HEK293 (cell line): ENCODE measurements around the gene MALAT1.

Experiments
- CTCF ChIA-PET: fragments of 350-600 bp; formaldehyde crosslinking; extraction: SDS; loops from one replicate; lab custom pipeline; 2021; ENCODE audit warnings: antibody characterized with exemption; lab: Yijun Ruan, JAX
- POLR2A ChIA-PET: fragments of 300-600 bp; formaldehyde crosslinking; extraction: SDS; loops from one replicate; lab custom pipeline; 2020; ENCODE audit warnings: antibody characterized with exemption, inconsistent platforms; lab: Yijun Ruan, JAX
- H3K27ac ChIP-seq: fragments of 200-500 bp; sonication (Bioruptor generic); 2 replicates; pipeline ENCODE4 v1.5.1; 2014; ENCODE audit warnings: low read depth, low read length, control low read depth, inconsistent platforms; ENCODE audit errors: extremely low read depth
- H3K36me3 ChIP-seq, 2 experiments: fragments of 200-500 bp in 1 of 2; sonication (Bioruptor generic) in 1 of 2; 1 replicate in 1 of 2; 2 replicates in 1 of 2; pipeline ENCODE4 v1.5.1; 2014 to 2017; ENCODE audit warnings: inconsistent platforms in 2 of 2, low read length in 2 of 2; ENCODE audit not compliant: control insufficient read depth in 2 of 2, insufficient read depth in 1 of 2
- H3K4me1 ChIP-seq: fragments of 200-500 bp; sonication (Bioruptor generic); 2 replicates; pipeline ENCODE4 v1.5.1; 2014; ENCODE audit warnings: mild to moderate bottlenecking, low read length, inconsistent platforms; ENCODE audit not compliant: control insufficient read depth, insufficient read depth
- H3K4me3 ChIP-seq: 2 replicates; pipeline ENCODE4 v1.5.1; 2011; ENCODE audit warnings: low read depth, mild to moderate bottlenecking, control low read depth, low read length, moderate library complexity
- H3K9me3 ChIP-seq: fragments of 200-500 bp; sonication (Bioruptor generic); 2 replicates; pipeline ENCODE4 v1.5.1; 2014; ENCODE audit warnings: low read depth, low read length, inconsistent platforms; ENCODE audit not compliant: control insufficient read depth, insufficient read depth
- ATF2 ChIP-seq: fragments of 450-650 bp; formaldehyde crosslinking; IDR thresholded peaks from 2 replicates; pipeline ENCODE4 v1.5.1; 2016; ENCODE audit warnings: missing biosample characterization, missing genetic modification characterization, low read depth
- CTCF ChIP-seq: fragments of 450-650 bp; formaldehyde crosslinking; IDR thresholded peaks from 2 replicates; pipeline ENCODE4 v1.5.1; 2016; ENCODE audit warnings: missing biosample characterization, missing genetic modification characterization
- ELK4 ChIP-seq: IDR thresholded peaks from 2 replicates; pipeline ENCODE4 v1.6.1; 2011; ENCODE audit warnings: mild to moderate bottlenecking, low read depth, low read length, borderline replicate concordance
- PRDM10 ChIP-seq: fragments of 450-650 bp; formaldehyde crosslinking; IDR thresholded peaks from 2 replicates; pipeline ENCODE4 v1.5.1; 2016; ENCODE audit warnings: missing biosample characterization, missing genetic modification characterization
- SP7 ChIP-seq: fragments of 450-650 bp; formaldehyde crosslinking; IDR thresholded peaks from 2 replicates; pipeline ENCODE4 v1.5.1; 2016; ENCODE audit warnings: missing biosample characterization, missing genetic modification characterization
- YY2 ChIP-seq: fragments of 450-650 bp; formaldehyde crosslinking; IDR thresholded peaks from 2 replicates; pipeline ENCODE4 v1.5.1; 2016; ENCODE audit warnings: missing biosample characterization, missing genetic modification characterization
- ZNF10 ChIP-seq: fragments of 450-650 bp; formaldehyde crosslinking; IDR thresholded peaks from 2 replicates; pipeline ENCODE4 v1.5.1; 2017; ENCODE audit warnings: missing biosample characterization, missing genetic modification characterization
- ZNF140 ChIP-seq: fragments of 450-650 bp; formaldehyde crosslinking; IDR thresholded peaks from 2 replicates; pipeline ENCODE4 v1.5.1; 2016; ENCODE audit warnings: missing biosample characterization, missing genetic modification characterization
- ZNF16 ChIP-seq: fragments of 450-650 bp; formaldehyde crosslinking; IDR thresholded peaks from 2 replicates; pipeline ENCODE4 v1.5.1; 2016; ENCODE audit warnings: low read depth, missing biosample characterization, missing genetic modification characterization
- ZNF175 ChIP-seq: fragments of 450-650 bp; formaldehyde crosslinking; IDR thresholded peaks from 2 replicates; pipeline ENCODE4 v1.5.1; 2016; ENCODE audit warnings: missing biosample characterization, missing genetic modification characterization
- ZNF26 ChIP-seq: fragments of 450-650 bp; formaldehyde crosslinking; IDR thresholded peaks from 2 replicates; pipeline ENCODE4 v1.5.1; 2016; ENCODE audit warnings: missing biosample characterization, missing genetic modification characterization
- ZNF354C ChIP-seq: fragments of 450-650 bp; formaldehyde crosslinking; IDR thresholded peaks from 2 replicates; pipeline ENCODE4 v1.5.1; 2016; ENCODE audit warnings: missing biosample characterization, missing genetic modification characterization, low read depth, borderline replicate concordance
- ZNF398 ChIP-seq: fragments of 450-650 bp; formaldehyde crosslinking; IDR thresholded peaks from 2 replicates; pipeline ENCODE4 v1.5.1; 2017; ENCODE audit warnings: missing biosample characterization, missing genetic modification characterization
- ZNF521 ChIP-seq: fragments of 450-650 bp; formaldehyde crosslinking; IDR thresholded peaks from 2 replicates; pipeline ENCODE4 v1.5.1; 2017; ENCODE audit warnings: missing biosample characterization, mild to moderate bottlenecking, missing genetic modification characterization
- ZNF529 ChIP-seq: fragments of 450-650 bp; formaldehyde crosslinking; IDR thresholded peaks from 2 replicates; pipeline ENCODE4 v1.5.1; 2017; ENCODE audit warnings: missing genetic modification characterization, missing biosample characterization; ENCODE audit not compliant: insufficient replicate concordance
- ZNF530 ChIP-seq: fragments of 450-650 bp; formaldehyde crosslinking; IDR thresholded peaks from 2 replicates; pipeline ENCODE4 v1.5.1; 2016; ENCODE audit warnings: low read depth, missing biosample characterization, missing genetic modification characterization
- ZNF548 ChIP-seq: fragments of 450-650 bp; formaldehyde crosslinking; IDR thresholded peaks from 2 replicates; pipeline ENCODE4 v1.5.1; 2016; ENCODE audit warnings: missing biosample characterization, missing genetic modification characterization
- ZNF580 ChIP-seq: fragments of 450-650 bp; formaldehyde crosslinking; IDR thresholded peaks from 2 replicates; pipeline ENCODE4 v1.5.1; 2016; ENCODE audit warnings: missing biosample characterization, missing genetic modification characterization
- ZNF837 ChIP-seq: fragments of 450-650 bp; formaldehyde crosslinking; IDR thresholded peaks from 2 replicates; pipeline ENCODE4 v1.5.1; 2016; ENCODE audit warnings: missing biosample characterization, missing genetic modification characterization
- ZSCAN5A ChIP-seq: fragments of 450-650 bp; formaldehyde crosslinking; IDR thresholded peaks from 2 replicates; pipeline ENCODE4 v1.5.1; 2016; ENCODE audit warnings: missing biosample characterization, missing genetic modification characterization

Gene MALAT1

GRCh38 chr11:65479184-65480145, 19.4 kb upstream of the MALAT1 start (continued):
- TF ChIP-seq PRDM10 (peak; percentile 94), CTCF (tag by site-specific recombination) (peak; percentile 43; the same call in 1 of the 2 replicates)
- TF ChIP-seq, all 188 proteins: peak for 15

- no peak overlapping the region for H3K4me3 ChIP-seq
- no peaks in the 10 kb centered on the region for H3K36me3 ChIP-seq
- ChIA-PET POLR2A (interaction anchor here (0.7 to 11.7 kb wide), 3 partner anchors 17 to 56 kb away, joined by 3 to 273 read pairs (median 12); partner anchors contain the start of gene MALAT1), CTCF (interaction anchor here (1.4 to 4.8 kb wide), 2 partner anchors 11 to 24 kb away, joined by 5 to 20 read pairs; no protein-coding TSS in a partner anchor)
- H3K4me1 ChIP-seq, result peaks cover 9% of the 10 kb centered on the region
- H3K9me3 ChIP-seq, result no peaks in the 10 kb centered on the region
- H3K27ac ChIP-seq, result no peak overlapping the region
- no peak for TF ChIP-seq ZNF548 (tag by site-specific recombination)
- no peak for TF ChIP-seq ATF2 (tag by site-specific recombination)
- TF ChIP-seq ZNF837 (tag by site-specific recombination), result no peak
- no peak for TF ChIP-seq ZNF175 (tag by site-specific recombination)
- no peak for TF ChIP-seq ZNF26 (tag by site-specific recombination)
- no peak for TF ChIP-seq ZNF530 (tag by site-specific recombination)
- no peak for TF ChIP-seq SP7 (tag by site-specific recombination)
- no peak for TF ChIP-seq ZSCAN5A (tag by site-specific recombination)
- no peak for TF ChIP-seq ZNF10 (tag by site-specific recombination)
- no peak for TF ChIP-seq ZNF16
- no peak for TF ChIP-seq ZNF521 (tag by site-specific recombination)
- no peak for TF ChIP-seq ZNF580 (tag by site-specific recombination)
- no peak for TF ChIP-seq ZNF398 (tag by site-specific recombination)
- no peak for TF ChIP-seq YY2 (tag by site-specific recombination)
- TF ChIP-seq ZNF529 (tag by site-specific recombination), result no peak
- TF ChIP-seq ELK4, result no peak
- no peak for TF ChIP-seq ZNF140 (tag by site-specific recombination)
- no peak for TF ChIP-seq ZNF354C (tag by site-specific recombination)
Observed at GRCh38 chr11:65482306-65482850, 16.5 kb upstream of the MALAT1 start.
